Activated CD8-positive, alpha-beta T cell treated with anti-CD3 and anti-CD28 coated beads, Interleukin-2, amount 10 ng/mL, durations not matched to agents 7 days and 5 days (primary cell): Measurements from ENCODE around the gene MARCKSL1. TPM values are rescaled to one million over a fixed set of nuclear protein-coding genes. Genes with fewer than 3 reads are reported as not detected.
"Not testable (repeated sequence)": the region's sequence is repeated elsewhere in the genome, so short reads cannot be mapped to it uniquely, and the experiment has no call there.

Source experiments
- ATAC-seq: fragments of 150-1000 bp; cut with Tn5 transposase; one replicate; pipeline ENCODE4 v1.10.0; 2021; ENCODE audit warnings: moderate library complexity
- CTCF ChIA-PET: fragments of 350-600 bp; sonication (Branson Sonifier 250); formaldehyde crosslinking; loops from one replicate; lab custom pipeline; 2021; ENCODE audit warnings: antibody characterized with exemption; lab: Charles Lee
- POLR2A ChIA-PET: fragments of 350-600 bp; sonication (Branson Sonifier 250); formaldehyde crosslinking; loops from one replicate; lab custom pipeline; 2021; ENCODE audit warnings: antibody characterized with exemption; lab: Charles Lee
- DNase-seq: peaks from one replicate; pipeline ENCODE4 v3.0.0-alpha.2; 2020
- H3K27ac Mint-ChIP-seq: one replicate; pipeline ENCODE4 v1.8.0; 2021; ENCODE audit warnings: mild to moderate bottlenecking, mixed read lengths
- H3K27me3 Mint-ChIP-seq: one replicate; pipeline ENCODE4 v1.8.0; 2021; ENCODE audit warnings: low read depth, mixed read lengths
- H3K36me3 Mint-ChIP-seq: one replicate; pipeline ENCODE4 v1.8.0; 2021; ENCODE audit warnings: low read depth, mixed read lengths
- H3K4me1 Mint-ChIP-seq: one replicate; pipeline ENCODE4 v1.8.0; 2021; ENCODE audit warnings: low read depth, mixed read lengths
- H3K4me3 Mint-ChIP-seq: one replicate; pipeline ENCODE4 v1.8.0; 2021; ENCODE audit warnings: mild to moderate bottlenecking, mixed read lengths
- H3K9me3 Mint-ChIP-seq: one replicate; pipeline ENCODE4 v1.8.0; 2022; ENCODE audit warnings: mixed read lengths; ENCODE audit not compliant: insufficient read depth
- total RNA-seq, 2 experiments: library from RNA; stranded (reverse); gene quantifications; one replicate each; pipeline ENCODE4 v1.2.3, GENCODE V29; 2021

Gene MARCKSL1
- total RNA-seq, 2 experiments from 2014 or later = 23.1 to 26.1 TPM

DNA sequence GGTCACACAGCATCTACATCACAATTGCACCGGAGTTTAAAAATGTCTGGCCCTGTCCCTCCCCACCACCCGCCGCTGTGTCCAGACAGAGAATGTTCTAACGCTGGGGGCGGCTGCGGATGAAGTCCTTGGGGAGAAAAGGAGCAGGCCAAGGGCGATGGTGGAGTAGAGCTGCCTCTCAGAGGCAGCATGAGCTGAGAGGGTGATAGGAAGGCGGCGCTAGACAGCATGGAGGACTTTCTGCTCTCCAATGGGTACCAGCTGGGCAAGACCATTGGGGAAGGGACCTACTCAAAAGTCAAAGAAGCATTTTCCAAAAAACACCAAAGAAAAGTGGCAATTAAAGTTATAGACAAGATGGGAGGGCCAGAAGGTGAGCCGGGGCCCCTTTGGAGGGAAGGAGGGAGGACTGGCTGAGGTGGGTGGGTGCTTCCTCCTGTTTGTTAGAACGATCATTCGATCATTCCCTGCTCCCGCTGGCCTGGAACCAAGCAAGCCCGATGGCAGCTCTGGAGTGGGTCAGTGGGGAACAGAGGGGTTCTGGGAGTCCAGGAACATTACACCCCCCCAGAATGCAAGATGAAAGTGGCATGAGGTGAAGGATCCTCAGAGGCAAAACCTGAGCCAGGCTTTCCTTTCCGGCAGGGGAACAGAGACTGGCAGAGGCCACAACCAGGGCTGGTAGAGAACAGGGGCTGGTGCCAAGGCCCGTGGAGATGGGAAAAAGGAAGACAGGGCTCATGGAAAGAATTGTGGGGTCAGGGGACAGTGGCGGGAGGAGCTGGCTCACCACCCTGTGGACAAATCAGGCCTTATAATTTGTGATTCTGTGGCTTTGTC lies 26.7 kb upstream of the MARCKSL1 start, which contains the start of the genes FAM229A and TSSK3:
TSS of gene FAM229A (minus strand) at position 12 of the 840 bp plus-strand sequence. CDS start 394 bp downstream, outside the sequence.
TSS of gene TSSK3 (plus strand) at position 66 of the 840 bp plus-strand sequence. CDS start at position 229, 163 bp downstream.
- Mint-ChIP-seq H3K4me3 (no peak within 1 kb of the TSS), H3K36me3 (peaks cover 24% of the 10 kb centered on the region), H3K4me1 (peaks cover 21% of the 10 kb centered on the region), H3K27ac (no peak within 1 kb of the TSS), H3K27me3 (no peaks in the 10 kb centered on the region), H3K9me3 (no peaks in the 10 kb centered on the region)
- CTCF ChIA-PET = interaction anchor here (0.9 to 1.0 kb wide), 2 partner anchors 12 to 114 kb away, joined by 3 to 4 read pairs; no protein-coding TSS in a partner anchor
- no peak for ATAC-seq
- POLR2A ChIA-PET = interaction anchor here (1.0 kb wide), 1 partner anchor 10 kb away, joined by 3 read pairs; no protein-coding TSS in a partner anchor
- no peak for DNase-seq

DNA sequence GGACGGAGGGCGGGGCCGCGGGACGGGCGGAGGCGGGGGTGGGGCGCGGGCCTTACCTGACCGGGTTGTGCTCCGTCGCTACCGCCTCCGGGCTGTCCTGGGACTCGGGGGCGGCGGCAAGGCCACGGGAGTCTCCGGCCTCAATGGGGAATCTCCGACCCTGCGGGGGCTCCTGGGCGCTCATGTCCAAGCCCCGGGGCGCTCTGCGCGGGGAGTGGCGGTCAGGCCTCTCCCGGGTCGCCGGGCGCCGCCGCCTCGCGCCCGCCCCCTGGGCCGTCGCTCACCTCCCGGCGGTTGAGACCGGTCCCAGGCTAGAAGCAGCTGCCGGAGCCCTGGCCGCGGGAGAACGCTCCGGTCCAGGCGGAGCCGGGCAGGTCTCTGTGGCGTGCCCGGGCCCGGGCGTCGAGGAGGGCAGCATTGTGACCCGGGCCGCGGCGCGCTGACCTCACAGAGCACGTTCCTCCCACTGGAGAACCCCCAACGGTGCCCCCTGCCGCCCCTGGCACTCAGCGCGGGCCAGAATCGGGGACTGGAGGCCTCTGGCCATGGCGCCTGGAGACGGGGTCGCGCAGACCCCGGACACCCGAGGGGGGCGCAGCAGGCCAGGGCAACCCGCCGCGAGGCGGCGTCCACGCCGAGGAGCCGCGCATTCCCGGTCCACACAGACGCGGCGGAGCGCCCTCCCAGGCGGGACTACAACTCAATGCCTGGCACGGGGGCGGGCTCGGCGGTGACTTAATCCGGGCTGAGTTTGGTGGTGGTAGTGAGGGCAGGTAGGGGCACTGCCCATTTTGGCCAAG lies 25.8 kb upstream of the MARCKSL1 start:
- Mint-ChIP-seq H3K27ac (no peak overlapping the region), H3K9me3 (no peaks in the 10 kb centered on the region), H3K4me1 (peaks cover 20% of the 10 kb centered on the region), H3K4me3 (no peak overlapping the region), H3K36me3 (peaks cover 21% of the 10 kb centered on the region), H3K27me3 (no peaks in the 10 kb centered on the region)
- DNase-seq = no peak
- ATAC-seq = peak; percentile 43
- ChIA-PET CTCF (interaction anchor here (1.0 kb wide), 1 partner anchor 11 kb away, joined by 3 read pairs; no protein-coding TSS in a partner anchor), POLR2A (interaction anchor here (1.0 kb wide), 1 partner anchor 9 kb away, joined by 3 read pairs; no protein-coding TSS in a partner anchor)

DNA sequence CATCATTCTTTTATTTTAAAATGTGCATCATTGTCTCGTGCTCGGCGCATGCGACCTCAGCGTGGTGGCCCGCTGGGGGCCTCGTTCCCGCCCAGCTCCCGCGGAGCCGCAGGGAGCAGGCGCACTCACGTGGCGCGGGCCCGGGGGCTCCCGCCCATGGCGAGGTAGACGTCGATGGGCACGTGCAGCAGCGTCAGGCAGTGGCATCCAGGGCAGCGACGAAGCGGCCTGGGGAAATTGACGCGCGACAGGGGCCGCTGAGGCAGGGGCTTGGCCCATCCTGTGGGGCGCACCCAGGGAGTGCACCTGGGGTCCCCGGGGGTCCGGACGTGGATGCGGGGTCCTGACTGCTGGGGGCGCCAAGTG lies 25.3 kb upstream of the MARCKSL1 start:
- Mint-ChIP-seq H3K4me1 (peaks cover 20% of the 10 kb centered on the region), H3K36me3 (peaks cover 21% of the 10 kb centered on the region)
- CTCF ChIA-PET = interaction anchor here (1.0 kb wide), 1 partner anchor 11 kb away, joined by 3 read pairs; no protein-coding TSS in a partner anchor

DNA sequence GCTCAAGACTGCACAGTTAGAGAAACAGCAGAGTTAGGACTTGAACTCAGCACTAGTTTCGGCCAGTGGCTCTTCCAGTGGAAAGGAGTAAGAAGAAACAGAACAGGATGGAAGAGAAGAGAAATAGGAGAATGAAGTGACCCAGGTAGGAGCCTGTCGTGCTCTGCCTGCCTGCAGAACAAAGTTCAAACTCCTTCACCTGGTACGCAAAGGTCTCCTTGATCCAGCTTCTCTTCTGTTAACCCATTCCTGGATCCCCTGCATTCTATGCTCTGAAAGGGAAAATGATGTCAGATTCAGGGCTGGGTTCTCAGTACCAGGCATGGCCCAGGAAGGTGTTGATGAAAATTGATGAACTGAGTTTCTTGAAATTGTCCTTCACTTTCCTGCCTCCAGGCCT lies 22.4 kb upstream of the MARCKSL1 start:
- Mint-ChIP-seq H3K36me3 (peaks cover 10% of the 10 kb centered on the region), H3K27me3 (peaks cover 2% of the 10 kb centered on the region), H3K4me3 (no peak overlapping the region), H3K4me1 (peaks cover 27% of the 10 kb centered on the region), H3K27ac (no peak overlapping the region), H3K9me3 (no peaks in the 10 kb centered on the region)
- POLR2A ChIA-PET = interaction anchor here (1.0 kb wide), 1 partner anchor 107 kb away, joined by 4 read pairs; the partner anchor contains the start of gene LCK
- no peak for ATAC-seq
- no peak for DNase-seq
- CTCF ChIA-PET = interaction anchor here (0.8 kb wide), 1 partner anchor 14 kb away, joined by 3 read pairs; no protein-coding TSS in a partner anchor

More for the DNA sequence above, 25.3 kb upstream of the MARCKSL1 start:
- ATAC-seq (no peak), DNase-seq (no peak)
- POLR2A ChIA-PET = interaction anchor here (0.9 kb wide), 1 partner anchor 25 kb away, joined by 3 read pairs; the partner anchor contains the start of gene MARCKSL1
- Mint-ChIP-seq H3K9me3 (no peaks in the 10 kb centered on the region), H3K4me3 (no peak overlapping the region), H3K27me3 (peaks cover 2% of the 10 kb centered on the region), H3K27ac (no peak overlapping the region)

DNA sequence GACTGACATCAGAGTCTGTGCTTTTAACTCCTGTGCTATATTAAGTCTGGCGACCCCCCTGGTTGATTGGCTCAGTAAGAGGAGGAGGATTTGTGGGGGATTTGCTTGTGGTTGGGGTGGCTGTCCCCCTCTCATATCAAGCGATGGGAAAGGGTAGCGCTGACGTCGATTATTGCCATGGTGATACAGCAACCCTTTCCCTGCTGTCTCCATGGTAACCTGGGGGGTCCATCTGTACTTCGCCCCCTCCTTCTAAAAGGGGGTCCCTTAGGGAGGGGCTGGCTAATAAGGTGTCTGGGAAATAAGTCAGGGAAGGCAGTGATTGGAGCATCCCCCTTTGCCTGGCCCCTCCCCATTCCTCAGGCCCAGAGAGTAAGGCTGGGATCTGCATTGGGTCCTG lies 21.6 kb upstream of the MARCKSL1 start:
- Mint-ChIP-seq H3K9me3 (no peaks in the 10 kb centered on the region), H3K36me3 (peaks cover 6% of the 10 kb centered on the region), H3K4me3 (no peak overlapping the region), H3K4me1 (peaks cover 34% of the 10 kb centered on the region), H3K27ac (no peak overlapping the region), H3K27me3 (peaks cover 2% of the 10 kb centered on the region)
- ATAC-seq (no peak), DNase-seq (no peak)
- ChIA-PET CTCF (no interaction called here), POLR2A (no interaction called here)

DNA sequence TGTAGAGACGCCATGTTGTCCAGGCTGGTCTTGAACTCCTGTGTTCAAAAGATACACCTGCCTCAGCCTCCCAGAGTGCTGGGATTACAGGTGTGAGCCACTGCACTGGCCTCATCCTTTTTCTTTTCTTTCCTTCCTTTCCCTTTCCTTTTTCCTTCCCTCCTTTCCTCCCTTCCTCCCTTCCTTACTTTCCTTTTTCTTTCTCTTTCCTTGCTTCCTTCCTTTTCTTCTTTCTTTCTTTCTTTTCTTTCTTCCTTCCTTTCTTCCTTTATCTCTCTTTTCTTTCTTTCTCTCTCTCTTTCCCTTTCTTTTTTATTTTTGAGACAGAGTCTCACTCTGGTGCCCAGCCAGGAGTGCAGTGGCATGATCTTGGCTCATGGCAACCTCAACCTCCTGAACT lies 20.4 kb upstream of the MARCKSL1 start:
- H3K4me1 Mint-ChIP-seq = peaks cover 37% of the 10 kb centered on the region
- no peak overlapping the region for H3K27ac Mint-ChIP-seq
- DNase-seq = no peak
- no peak overlapping the region for H3K4me3 Mint-ChIP-seq
- H3K27me3 Mint-ChIP-seq = peaks cover 2% of the 10 kb centered on the region
- POLR2A ChIA-PET = no interaction called here
- H3K36me3 Mint-ChIP-seq = peaks cover 6% of the 10 kb centered on the region
- CTCF ChIA-PET = no interaction called here
- ATAC-seq = no peak
- no peaks in the 10 kb centered on the region for H3K9me3 Mint-ChIP-seq

DNA sequence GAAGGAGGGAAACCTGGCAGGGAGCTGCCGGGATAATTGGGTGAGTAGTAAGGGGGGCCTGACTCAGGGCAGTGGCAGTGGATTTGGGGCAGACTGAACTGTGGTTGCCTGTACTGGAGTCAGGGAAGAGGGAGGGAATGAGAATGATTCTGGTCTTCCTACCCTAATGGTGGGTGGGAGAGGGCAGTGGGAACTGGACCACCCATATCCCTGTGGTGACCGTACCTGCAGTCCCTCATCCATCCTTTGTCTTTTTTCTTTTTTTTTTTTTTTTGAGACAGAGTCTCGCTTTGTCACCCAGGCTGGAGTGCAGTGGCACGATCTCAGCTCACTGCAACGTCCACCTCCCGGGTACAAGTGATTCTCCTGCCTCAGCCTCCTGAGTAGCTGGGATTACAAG lies 19.7 kb upstream of the MARCKSL1 start:
- H3K4me3 Mint-ChIP-seq, DNase-seq, H3K9me3 Mint-ChIP-seq, H3K27me3 Mint-ChIP-seq, H3K36me3 Mint-ChIP-seq, H3K27ac Mint-ChIP-seq, CTCF ChIA-PET, ATAC-seq, POLR2A ChIA-PET: not testable (repeated sequence)
- H3K4me1 Mint-ChIP-seq = peaks cover 39% of the 10 kb centered on the region

DNA sequence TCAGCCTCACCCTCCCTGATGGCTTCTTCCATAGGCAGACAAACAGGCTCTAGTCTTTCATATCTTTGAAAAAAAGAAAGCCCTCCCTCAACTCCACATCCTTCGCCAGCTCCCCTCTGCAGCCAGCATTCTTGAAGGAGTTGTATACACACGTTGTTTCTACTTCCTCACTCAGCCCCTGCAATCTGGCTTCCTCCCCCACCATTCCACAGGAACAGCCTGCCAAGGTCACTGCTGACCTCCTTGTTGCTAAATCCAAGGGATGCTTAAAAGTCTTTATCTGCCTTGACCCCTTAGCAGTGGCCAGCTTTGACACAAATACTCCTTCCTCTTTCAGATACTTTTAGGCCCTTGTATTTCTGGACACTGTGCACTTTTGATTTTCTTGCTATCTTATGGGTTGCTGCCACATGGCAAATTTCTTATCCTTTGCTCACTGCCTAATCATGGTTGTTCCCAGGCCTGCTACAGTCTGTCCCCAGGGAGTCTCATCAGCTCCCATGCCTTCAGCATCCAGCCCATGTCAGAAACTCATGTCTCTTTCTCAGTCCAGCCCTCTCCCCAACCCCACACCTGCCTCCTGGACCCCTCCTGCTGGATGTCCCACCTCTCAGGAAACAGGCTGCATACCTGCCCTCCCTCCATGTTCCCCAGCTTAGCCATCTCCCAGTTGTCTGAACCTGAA lies 18.0 kb upstream of the MARCKSL1 start:
- DNase-seq (no peak), ATAC-seq (no peak)
- H3K27ac Mint-ChIP-seq = peak overlapping the region; percentile 23
- CTCF ChIA-PET = interaction anchor here (2.1 to 3.6 kb wide), 2 partner anchors 13 to 19 kb away, joined by 5 to 8 read pairs; no protein-coding TSS in a partner anchor
- peaks cover 2% of the 10 kb centered on the region for H3K27me3 Mint-ChIP-seq
- H3K9me3 Mint-ChIP-seq = no peaks in the 10 kb centered on the region
- H3K4me1 Mint-ChIP-seq = peaks cover 38% of the 10 kb centered on the region
- POLR2A ChIA-PET = interaction anchor here (1.2 kb wide), 1 partner anchor 17 kb away, joined by 4 read pairs; the partner anchor contains the start of gene MARCKSL1
- H3K36me3 Mint-ChIP-seq = no peaks in the 10 kb centered on the region
- no peak overlapping the region for H3K4me3 Mint-ChIP-seq

DNA sequence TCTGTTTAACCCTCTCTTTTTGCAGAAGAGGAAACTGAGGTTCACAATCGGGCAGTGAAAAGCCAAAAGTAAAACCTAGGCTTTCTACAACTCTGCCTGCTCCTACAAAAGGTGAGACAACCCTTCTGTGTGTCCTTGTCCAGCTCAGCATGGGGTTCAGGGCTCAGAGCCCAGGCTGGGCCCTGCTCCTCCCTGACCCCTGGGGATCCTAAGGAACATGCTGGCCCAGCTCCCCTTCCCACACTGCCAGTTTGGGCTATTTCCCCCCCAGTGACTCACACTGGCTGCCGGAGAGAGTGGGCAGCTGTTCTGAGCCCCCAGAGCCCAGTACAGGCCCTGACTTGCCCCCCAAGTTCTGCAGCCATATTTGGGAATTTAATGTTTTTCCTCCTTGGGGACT lies 17.4 kb upstream of the MARCKSL1 start:
- H3K4me1 Mint-ChIP-seq = peaks cover 44% of the 10 kb centered on the region

DNA sequence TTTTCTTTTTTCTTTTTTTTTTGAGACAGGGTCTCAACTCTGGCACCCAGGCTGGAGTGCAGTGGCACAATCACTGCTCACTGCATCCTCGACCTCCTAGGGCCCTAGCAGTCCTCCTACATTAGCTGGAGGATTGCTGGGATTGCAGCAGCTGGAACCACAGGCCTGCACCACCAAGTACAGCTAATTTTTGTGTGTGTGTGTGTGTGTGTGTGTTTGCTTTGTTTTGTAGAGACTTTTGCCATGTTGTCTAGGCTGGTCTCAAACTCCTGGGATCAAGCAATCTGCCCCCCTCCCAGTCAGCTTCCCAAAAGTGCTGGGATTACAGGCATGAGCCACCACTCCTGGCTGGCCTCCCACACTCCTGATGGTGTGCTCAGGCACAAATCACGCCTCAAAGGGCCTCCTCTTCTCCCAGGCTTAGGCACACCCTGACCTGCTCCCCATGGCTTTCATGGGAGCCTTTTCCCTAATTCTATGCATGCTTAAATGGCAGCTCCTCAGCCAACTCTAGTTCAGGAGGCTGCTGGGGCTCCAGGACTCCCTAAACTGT lies 16.9 kb upstream of the MARCKSL1 start:
- ChIA-PET POLR2A (interaction anchor here (0.6 to 1.9 kb wide), 5 partner anchors 10 to 41 kb away, joined by 3 to 7 read pairs (median 3); partner anchors contain the start of genes BSDC1, FAM229A, MARCKSL1 and TSSK3), CTCF (interaction anchor here (0.7 to 3.6 kb wide), 5 partner anchors 12 to 137 kb away, joined by 3 to 21 read pairs (median 5); partner anchors contain the start of gene MARCKSL1)
- Mint-ChIP-seq H3K27me3 (peaks cover 2% of the 10 kb centered on the region), H3K4me1 (peaks cover 49% of the 10 kb centered on the region), H3K36me3 (no peaks in the 10 kb centered on the region), H3K4me3 (no peak overlapping the region), H3K27ac (peak overlapping the region; percentile 26), H3K9me3 (no peaks in the 10 kb centered on the region)
- DNase-seq = no peak
- no peak for ATAC-seq

More for the DNA sequence above, 17.4 kb upstream of the MARCKSL1 start:
- no peak overlapping the region for H3K4me3 Mint-ChIP-seq
- peaks cover 2% of the 10 kb centered on the region for H3K27me3 Mint-ChIP-seq
- no peak for ATAC-seq
- H3K27ac Mint-ChIP-seq = no peak overlapping the region
- ChIA-PET CTCF (interaction anchor here (0.7 to 3.6 kb wide), 3 partner anchors 12 to 47 kb away, joined by 3 to 8 read pairs (median 5); no protein-coding TSS in a partner anchor), POLR2A (interaction anchor here (0.9 to 1.2 kb wide), 2 partner anchors 9 to 17 kb away, joined by 3 to 4 read pairs; partner anchors contain the start of genes FAM229A, MARCKSL1 and TSSK3)
- no peaks in the 10 kb centered on the region for H3K9me3 Mint-ChIP-seq
- DNase-seq = no peak
- no peaks in the 10 kb centered on the region for H3K36me3 Mint-ChIP-seq
